EH (cell line): ENCODE measurements around the gene HYAL2.

Experiments used
- DNase-seq: peaks from one replicate; pipeline ENCODE4 v3.0.0-alpha.2; 2015; ENCODE audit warnings: low read depth

Gene HYAL2

GRCh38 chr3:50350213-50350526 is 27.6 kb upstream of the HYAL2 start:
- no peak for DNase-seq

- DNase-seq, result peak; percentile 81
These were observed 24.8 kb upstream of the HYAL2 start for GRCh38 chr3:50347187-50347813.

GRCh38 chr3:50345586-50346234 is 23.2 kb upstream of the HYAL2 start, which contains the start of gene ZMYND10:
Gene ZMYND10, minus strand, starts transcription at chr3:50345732. Its CDS starts 153 bp downstream, at chr3:50345579.
- DNase-seq, result peak; percentile 66

GRCh38 chr3:50345008-50345407 is 22.5 kb upstream of the HYAL2 start:
- DNase-seq, result no peak

GRCh38 chr3:50342813-50343633 is 20.5 kb upstream of the HYAL2 start:
- DNase-seq, result no peak

- no peak for DNase-seq
These were observed 19.6 kb upstream of the HYAL2 start for GRCh38 chr3:50341996-50342650.

GRCh38 chr3:50341537-50341936 is 19.0 kb upstream of the HYAL2 start:
- no peak for DNase-seq

GRCh38 chr3:50340448-50341329 is 18.1 kb upstream of the HYAL2 start, which contains the start of gene RASSF1:
Gene RASSF1, minus strand, starts transcription at chr3:50340836. Its CDS starts 31 bp downstream, at chr3:50340805.
- DNase-seq, result peak; percentile 80

GRCh38 chr3:50340147-50340447 is 17.6 kb upstream of the HYAL2 start:
- no peak for DNase-seq

- peak; percentile 79 for DNase-seq
These were observed 17.1 kb upstream of the HYAL2 start for GRCh38 chr3:50339485-50340146.

GRCh38 chr3:50338965-50339364 is 16.4 kb upstream of the HYAL2 start:
- no peak for DNase-seq

- DNase-seq, result peak; percentile 100
These were observed 14.8 kb upstream of the HYAL2 start for GRCh38 chr3:50337175-50337861.

- DNase-seq, result peak; percentile 49
These were observed 14.1 kb upstream of the HYAL2 start for GRCh38 chr3:50336452-50337174.

- peak; percentile 27 for DNase-seq
These were observed 12.0 kb upstream of the HYAL2 start for GRCh38 chr3:50334339-50335075.

- peak; percentile 81 for DNase-seq
These were observed 11.3 kb upstream of the HYAL2 start for GRCh38 chr3:50333744-50334328.

GRCh38 chr3:50331364-50331907 is 8.9 kb upstream of the HYAL2 start:
- no peak for DNase-seq

- DNase-seq, result no peak
These were observed 7.8 kb upstream of the HYAL2 start for GRCh38 chr3:50330330-50330729.

- DNase-seq, result peak; percentile 96
These were observed 5.6 kb upstream of the HYAL2 start, which contains the start of gene TUSC2 for GRCh38 chr3:50327943-50328691. Gene TUSC2, minus strand, starts transcription at chr3:50328223. Its CDS starts 124 bp downstream, at chr3:50328099.
